DMS 273 treated with DMSO at 0.1 percent for 48 hours (cell line): Measurements from ENCODE around the gene FAM25A.
"Not testable (repeated sequence)": the region's sequence is repeated elsewhere in the genome, so short reads cannot be mapped to it uniquely, and the experiment has no call there.

Source experiments
- DNase-seq: peaks from one replicate; lab custom pipeline; 2025; lab: John Stamatoyannopoulos, UW

The FAM25A gene

DNA sequence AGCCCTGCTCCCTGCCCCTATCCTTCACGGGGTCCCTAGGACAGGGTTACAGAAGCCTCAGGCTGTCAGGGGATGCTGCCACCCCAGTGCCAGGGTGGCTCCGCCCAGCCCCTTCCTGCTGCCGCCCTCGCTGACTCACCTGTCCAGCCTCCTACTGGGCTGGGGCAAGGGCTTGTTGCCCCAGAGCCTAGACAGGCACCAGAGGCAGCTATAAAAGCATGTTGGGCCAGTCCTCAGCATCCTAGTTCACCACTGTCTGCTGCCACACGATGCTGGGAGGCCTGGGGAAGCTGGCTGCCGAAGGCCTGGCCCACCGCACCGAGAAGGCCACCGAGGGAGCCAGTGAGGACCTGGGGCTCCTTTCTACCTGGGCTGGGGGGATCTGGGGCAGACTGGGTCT is at the start of gene FAM25A:
TSS of gene FAM25A (plus strand) at position 239 of the 400 bp plus-strand sequence. CDS start at position 270, 31 bp downstream.
- not testable (repeated sequence) for DNase-seq

DNA sequence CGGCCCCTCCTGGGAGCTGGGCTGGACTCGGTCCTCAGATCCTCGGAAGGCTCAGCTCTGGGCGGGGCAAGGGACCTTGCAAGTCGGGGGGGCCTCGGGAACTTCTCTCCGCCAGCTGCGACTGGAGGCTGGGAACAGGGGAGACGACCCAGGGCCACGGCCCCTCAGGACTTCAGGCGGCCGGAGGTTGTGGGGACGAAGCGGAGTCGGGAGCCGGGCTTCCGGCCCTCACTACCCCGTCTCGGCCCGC is 49.2 kb upstream of the FAM25A start:
- DNase-seq: no peak

DNA sequence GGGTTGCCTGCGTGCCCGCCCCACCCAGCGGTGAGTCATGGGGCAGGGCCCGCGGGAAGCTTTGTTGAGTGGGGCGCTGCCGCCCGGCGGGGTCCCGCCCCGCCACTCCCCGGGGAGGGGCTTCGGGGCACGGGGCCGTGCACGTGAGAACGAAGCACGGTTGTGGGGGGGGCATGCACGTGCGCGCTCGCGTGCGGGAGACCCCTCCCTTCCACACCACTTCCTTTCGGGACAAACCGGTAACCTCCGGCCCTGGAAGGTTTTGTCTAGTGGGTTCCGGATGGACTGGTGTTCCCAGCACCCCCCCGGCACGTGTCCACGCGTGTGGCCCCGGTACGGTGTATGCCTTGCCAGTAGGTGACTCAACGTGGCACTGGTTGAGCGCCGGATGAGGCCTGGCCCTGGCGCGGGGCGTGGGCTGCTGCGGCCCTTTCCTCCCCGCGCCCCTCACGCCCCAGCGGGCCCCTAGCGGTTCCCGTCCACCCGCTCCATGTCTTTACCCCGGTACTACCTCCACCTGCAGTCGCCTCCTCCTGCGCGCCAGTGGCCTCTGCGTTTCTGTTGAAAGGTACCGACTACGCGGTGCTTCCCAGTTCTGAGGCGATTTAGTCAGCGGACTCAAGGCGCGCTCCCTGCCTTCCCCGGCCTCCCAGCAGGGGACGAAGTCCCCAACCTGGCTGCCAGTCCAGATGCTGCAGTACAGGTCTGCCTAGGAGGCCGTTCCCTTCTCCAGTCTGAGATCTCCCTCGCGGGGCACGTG is 48.7 kb upstream of the FAM25A start:
- no peak for DNase-seq

DNA sequence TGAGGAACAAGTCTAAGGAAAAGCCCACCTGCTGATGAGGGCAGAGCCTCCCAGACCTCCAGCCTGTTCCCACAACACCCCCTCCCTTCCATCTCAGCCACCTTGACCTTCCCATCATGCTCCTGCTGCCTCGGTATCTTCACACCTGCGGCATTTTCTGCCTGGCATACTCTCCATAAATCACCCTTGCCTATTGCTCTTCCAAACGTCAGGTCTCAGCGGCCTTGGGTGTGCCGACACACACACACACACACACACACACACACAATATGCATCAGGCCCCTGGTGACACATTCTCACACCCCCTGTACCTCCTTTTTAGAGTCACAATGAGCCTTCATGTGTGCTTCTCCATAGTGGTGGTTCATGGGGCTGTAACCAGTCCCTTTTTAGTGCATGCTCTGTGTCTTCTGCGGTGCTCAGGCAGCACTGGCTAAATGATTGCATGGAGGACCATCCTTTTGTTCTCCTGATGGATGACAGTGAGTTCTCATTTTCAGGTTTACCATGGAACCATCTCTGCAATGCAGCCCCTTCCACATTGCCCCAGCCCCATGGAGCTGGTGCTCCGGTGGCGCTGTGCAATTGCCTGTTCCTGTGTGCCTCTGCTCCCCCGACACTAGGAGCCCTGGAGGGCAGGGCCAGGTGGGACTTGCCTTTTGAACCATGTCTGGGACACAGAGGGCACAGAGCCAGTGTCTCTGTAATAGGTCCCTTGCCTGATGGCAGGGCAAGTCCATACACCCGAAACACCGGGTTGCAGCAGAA is 47.3 kb upstream of the FAM25A start:
- DNase-seq: no peak

DNA sequence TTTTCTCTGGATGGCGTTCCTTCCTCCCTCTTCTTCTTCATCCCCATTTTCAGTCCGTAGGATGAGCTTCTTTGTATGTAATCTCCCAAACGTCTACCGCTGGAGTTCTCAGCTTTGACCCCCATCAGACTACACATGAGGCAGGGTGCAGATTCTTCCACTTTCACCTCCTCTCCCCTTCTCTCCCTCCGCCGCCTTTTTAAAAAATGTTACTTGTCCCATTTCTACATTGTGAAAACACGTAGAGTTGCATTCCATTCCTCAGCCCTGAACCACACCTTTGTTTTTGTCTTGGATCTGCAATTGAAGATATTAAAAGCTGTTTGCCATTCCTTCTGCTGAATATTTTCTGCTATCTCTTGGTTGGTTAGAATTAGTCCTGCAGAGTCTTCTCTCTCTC is 45.6 kb upstream of the FAM25A start:
- DNase-seq: no peak

DNA sequence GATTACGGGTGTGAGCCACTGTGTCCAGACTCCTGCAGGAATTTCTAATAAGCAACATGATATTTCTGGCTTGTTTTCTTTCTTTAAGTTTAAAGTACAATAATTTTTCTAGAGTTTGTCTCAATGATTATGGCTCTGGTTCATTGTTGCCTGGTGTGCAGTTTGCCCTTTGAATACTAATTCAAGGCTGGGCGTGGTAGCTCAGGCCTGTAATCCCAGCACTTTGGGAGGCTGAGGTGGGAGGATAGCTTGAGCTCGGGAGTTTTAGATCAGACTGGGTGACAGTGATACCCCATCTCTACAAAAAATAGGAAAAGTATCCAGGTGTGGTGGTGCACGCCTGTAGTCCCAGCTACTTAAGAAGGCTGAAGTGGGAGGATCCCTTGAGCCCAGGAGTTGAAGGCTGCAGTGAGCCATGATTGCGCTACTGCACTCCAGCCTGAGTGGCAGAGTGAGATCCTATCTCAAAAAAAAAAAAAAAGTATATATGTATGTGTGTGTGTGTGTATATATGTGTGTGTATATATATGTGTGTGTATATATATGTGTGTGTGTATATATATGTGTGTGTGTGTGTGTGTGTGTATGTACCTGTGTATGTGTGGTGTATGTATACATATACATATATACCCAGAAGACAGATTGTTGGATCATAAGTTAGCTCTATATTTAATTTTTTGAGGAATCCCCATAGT is 43.6 kb upstream of the FAM25A start:
- no peak for DNase-seq

DNA sequence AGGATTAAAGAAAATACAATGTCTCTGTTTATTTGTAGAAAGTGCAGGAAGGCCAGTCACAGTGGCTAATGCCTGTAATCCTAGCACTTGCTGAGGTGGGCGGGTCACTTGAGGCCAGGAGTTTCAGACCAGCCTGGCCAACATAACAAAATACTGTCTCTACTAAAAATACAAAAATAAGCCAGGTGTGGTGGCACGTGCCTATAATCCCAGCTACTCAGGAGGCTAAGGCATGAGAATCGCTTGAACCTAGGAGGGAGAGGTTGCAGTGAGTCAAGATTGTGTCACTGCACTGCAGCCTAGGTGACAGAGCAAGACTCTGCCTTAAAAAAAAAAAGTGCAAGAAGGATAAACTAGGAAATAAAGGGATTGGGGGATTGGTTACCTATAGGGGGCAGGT is 41.6 kb upstream of the FAM25A start:
- DNase-seq: not testable (repeated sequence)

DNA sequence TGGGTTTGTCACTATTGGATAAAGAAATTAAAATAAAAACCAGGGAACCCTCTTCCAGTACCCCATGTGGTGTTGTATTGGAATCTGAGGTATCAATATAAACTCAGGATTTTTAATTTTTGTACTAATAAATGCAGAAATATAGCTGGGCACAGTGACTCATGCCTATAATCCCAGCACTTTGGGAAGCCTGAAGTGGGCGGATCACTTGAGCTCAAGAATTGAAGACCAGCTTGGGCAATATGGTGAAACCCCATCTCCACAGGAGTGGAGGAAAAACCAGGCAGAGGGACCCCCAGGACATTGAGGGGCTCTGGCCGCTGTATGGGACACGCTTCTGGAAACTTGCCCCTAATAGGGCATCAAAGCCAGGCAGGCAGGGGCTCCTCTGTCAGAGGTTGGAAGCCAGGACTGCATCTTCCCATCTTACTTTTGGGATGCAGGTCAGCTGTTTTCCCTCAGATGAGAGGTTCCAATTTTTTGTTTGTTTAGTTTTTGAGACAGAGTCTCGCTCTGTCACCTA is 40.7 kb upstream of the FAM25A start:
- no peak for DNase-seq

DNA sequence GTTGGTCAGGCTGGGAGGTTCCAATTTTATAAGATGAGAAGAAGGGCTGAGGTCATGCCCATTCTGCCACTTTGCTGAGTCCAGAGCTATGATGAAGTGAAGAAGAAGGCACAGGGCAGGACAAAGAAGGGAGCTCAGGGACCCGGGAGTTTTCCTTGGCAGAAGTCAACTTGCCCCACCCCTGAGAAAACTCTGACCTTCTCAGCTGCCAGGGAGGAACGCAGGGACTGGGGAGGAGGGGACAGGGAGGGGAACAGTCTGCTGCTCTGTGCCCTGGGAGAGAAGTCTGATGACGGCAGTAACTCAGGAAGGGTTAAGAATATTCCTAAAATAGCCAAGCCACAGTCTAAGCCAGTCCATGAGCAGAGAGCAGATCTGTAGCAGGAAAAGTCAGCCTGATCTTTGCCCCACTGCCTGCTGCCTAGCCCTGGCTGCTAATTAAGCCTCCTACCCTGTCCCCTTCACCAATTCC is 40.1 kb upstream of the FAM25A start:
- DNase-seq: no peak

DNA sequence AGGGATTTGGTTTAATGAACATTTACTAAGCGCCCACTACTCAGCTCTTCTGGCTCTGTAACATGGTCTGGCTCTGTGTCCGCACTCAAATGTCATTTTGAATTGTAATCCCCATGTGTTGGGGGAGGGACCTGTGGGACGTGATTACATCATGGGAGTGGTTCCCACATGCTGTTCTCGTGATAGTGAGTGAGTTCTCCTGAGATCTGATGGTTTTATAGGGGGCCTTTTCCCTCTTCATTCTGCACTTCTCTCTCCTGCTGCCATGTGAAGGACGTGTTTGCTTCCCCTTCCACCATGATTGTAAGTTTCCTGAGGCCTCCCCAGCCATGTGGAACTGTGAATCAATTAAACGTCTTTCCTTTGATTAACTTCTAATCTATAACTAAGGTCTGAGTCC is 39.1 kb upstream of the FAM25A start:
- DNase-seq: not testable (repeated sequence)

DNA sequence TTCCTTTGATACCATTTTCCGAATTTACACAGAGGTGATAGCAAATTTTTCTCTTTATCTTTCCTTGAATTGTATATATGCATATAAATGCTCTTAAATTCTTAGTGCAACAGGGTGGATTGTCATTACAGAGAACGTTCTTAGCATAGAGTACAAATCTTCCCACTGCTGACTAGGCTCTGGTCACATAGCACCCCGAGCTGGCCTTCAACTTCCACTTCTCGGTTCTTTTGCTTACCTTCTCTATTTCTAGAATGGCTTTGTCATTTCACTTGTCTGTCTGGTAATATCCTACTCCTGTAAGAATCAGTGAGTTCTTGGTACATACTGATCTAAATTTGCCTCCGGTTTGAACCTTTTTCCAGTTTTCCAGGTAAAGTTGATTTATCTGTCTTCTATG is 38.4 kb upstream of the FAM25A start:
- DNase-seq: no peak

DNA sequence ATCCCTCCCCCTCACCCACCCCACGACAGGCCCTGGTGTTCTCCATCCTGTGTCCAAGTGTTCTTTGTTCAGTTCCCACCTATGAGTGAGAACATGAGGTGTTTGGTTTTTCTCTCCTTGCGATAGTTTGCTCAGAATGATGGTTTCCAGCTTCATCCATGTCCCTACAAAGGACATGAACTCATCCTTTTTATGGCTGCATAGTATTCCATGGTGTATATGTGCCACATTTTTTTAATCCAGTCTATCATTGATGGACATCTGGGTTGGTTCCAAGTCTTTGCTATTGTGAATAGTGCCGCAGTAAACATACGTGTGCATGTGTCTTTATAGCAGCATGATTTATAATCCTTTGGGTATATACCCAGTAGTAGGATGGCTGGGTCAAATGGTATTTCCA is 35.6 kb upstream of the FAM25A start:
- not testable (repeated sequence) for DNase-seq

DNA sequence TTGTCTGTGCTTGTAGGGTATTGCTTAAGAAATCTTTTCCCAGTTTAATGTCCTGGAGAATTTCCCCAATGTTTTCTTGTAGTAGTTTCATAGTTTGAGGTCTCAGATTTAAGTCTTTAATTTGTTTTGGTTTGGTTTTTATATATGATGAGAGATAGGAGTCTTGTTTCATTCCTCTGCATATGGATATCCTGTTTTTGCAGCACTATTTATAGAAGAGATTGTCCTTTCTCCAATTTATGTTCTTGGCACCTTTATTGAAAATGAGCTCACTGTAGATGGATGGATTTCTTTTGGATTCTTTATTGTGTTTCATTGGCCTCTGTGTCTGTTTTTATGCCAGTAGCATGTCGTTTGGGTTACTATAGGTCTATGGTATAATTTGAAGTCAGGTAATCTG is 31.6 kb upstream of the FAM25A start:
- DNase-seq: no peak

DNA sequence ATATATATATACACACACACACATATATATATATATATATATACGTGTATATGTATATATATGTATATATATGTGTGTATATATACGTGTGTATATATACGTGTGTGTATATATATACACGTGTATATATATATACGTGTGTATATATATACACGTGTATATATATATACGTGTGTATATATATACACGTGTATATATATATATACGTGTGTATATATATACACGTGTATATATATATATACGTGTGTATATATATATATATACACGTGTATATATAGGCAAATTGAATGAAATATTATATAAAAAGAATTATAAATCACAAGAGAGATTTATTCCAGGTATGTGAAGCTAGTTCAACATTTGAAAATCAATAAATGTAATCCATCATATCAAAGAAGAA is 28.7 kb upstream of the FAM25A start:
- DNase-seq: not testable (repeated sequence)

DNA sequence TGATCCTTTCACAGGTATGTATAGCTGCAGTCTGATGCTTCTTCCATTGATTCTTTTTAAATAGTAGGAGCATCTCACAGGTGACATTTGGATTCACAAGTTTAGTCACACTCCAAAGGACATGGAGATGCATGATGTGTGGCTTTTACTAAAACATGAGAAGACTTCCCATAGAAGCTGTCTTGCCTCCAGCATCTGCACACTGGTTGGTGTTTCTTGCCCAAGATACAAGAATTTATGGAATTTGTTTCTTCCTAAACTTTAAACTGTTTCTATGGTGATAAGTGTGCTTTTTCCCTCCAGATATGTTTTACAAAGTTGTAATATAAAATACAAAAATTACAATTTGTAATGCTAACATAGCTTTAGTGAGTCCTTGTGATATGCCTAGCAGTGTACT is 27.6 kb upstream of the FAM25A start:
- no peak for DNase-seq

DNA sequence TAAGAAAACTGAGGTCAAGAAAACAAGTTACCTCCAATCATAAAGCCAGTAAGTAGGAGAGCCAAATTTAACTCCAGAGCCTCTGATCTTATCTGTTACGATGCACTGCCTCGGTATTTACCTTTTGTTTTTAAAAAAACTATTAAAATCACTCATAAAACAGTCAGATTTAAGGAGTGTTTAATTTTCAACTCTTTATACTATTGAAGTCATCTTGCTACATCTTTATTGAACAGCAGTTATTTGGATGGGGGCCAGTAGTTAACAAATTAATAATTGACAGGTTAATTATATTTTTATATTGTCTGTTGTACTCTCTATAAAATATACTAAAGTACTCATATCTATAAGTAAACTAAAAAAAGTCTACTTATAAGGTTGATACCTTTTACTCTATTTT is 27.2 kb upstream of the FAM25A start:
- DNase-seq: no peak

DNA sequence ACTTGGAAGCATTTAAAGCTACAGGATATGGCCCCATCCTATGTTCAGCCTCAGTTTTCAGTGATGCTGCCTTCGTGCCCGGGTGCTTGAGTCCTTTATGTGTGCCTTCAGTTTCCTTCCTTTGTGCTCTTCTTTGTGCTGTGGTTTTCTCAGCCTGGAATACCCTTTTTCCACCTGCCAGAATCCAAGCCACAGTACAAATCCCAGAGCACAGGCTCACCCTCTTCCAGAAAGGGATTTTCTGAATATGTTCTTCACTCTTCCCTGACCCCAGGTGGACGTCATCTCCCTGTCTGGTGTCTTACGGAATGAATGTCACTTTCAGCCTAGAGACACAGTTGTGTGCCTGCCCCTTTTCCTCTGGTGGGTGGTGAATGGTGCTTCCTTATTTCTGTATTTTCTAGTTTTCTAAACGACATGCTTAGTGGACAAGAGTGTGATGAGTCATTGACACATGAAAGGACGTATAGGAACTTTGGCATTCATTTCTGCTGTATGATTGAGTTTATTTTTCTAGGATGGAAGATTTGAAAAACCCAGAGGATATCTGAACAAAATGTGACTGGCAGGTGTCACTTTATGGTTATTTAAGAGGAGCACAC is 20.2 kb upstream of the FAM25A start:
- not testable (repeated sequence) for DNase-seq

DNA sequence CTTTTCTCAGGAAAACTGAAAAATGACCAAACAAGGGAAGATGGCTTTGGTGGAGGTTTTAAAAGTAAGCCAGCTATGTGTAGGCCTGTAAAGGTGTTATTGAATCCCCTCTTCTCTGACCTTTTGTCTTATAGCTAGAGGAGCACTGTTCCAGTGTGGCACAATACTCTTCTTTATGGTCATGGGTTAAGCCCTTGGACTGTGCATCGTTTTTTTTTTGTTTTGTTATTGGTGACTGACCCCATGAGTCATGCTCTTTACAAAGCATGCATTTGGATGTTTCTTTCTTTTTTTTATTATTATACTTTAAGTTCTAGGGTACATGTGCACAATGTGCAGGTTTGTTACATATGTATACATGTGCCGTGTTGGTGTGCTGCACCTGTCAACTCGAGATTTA is 19.6 kb upstream of the FAM25A start:
- no peak for DNase-seq

DNA sequence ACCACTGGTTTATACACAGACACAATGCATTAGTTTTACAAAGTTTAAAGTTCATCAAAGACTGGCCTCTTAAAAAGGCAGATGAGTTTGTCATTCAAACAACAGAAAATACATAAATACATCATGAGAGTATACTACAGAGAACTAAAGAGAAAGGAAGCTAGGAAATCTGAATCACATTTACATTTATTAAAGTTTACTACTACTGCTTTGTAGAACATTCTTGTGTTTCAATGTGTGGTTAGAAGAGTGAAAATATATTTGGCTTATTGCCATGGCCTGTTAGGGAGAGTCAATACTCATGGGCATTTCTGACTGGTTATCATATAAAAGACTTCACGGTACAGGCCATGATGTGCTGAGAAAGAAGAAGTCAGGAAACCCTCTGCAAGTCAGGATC is 13.0 kb upstream of the FAM25A start:
- DNase-seq: not testable (repeated sequence)

DNA sequence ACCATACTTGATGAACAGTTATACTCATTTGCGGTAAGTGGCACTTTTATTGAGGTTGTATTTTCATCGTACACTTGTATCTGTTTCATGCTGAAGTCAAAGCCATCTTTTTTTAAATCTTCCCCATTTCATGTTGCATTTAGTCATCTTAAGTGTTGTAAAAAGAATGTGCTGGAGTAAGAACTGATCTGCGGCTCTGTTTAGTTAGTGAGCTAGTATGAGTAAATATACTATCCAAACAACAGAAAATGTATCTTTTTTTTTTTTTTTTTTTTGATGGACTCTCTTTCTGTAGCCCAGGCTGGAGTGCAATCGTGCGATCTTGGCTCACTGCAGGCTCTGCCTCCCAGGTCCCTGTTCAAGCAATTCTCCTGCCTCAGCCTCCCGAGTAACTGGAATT is 12.4 kb upstream of the FAM25A start:
- not testable (repeated sequence) for DNase-seq

DNA sequence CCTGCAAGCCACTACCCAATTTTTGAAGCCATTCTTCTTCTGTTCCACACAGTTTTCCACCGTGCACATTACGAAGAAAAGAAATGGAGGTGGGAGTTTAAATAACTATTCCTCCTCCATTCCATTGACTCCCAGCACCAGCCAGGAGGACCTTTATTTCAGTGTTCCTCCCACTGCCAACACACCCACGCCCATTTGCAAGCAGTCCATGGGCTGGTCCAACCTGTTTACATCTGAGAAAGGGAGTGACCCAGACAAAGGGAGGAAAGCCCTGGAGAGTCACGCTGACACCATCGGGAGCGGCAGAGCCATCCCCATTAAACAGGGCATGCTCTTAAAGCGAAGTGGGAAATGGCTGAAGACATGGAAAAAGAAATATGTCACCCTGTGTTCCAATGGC is 11.8 kb upstream of the FAM25A start:
- not testable (repeated sequence) for DNase-seq

DNA sequence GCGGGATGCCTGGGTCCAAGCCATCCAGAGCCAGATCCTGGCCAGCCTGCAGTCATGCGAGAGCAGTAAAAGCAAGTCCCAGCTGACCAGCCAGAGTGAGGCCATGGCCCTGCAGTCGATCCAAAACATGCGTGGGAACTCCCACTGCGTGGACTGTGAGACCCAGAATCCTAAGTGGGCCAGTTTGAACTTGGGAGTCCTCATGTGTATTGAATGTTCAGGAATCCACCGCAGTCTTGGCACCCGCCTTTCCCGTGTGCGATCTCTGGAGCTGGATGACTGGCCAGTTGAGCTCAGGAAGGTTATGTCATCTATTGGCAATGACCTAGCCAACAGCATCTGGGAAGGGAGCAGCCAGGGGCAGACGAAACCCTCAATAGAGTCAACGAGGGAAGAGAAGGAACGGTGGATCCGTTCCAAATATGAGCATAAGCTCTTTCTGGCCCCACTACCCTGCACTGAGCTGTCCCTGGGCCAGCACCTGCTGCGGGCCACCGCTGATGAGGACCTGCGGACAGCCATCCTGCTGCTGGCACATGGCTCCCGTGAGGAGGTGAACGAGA is 10.9 kb upstream of the FAM25A start:
- DNase-seq: not testable (repeated sequence)
